ENCODE results near the gene MFAP1.

GRCh38 chr15:43796566-43796965 lies 27.9 kb downstream of the MFAP1 start:
- TF ChIP-seq CTCF (IDR thresholded peaks at IDR 0.05) (no peak), ZFX (IDR thresholded peaks at IDR 0.05; ENCODE audit: borderline replicate concordance) (no peak)

Measured in 22Rv1 (cell line).